Pancreas (tissue), 10 donors: ENCODE measurements around the gene MED15. TPM values are rescaled to one million over a fixed set of nuclear protein-coding genes. Genes with fewer than 3 reads are reported as not detected.

Source experiments
- ATAC-seq, 4 donors: fragments of 200-7000 bp; cut with Tn5 transposase; one replicate each; pipeline versions ENCODE4 v1.8.0 to v1.9.1; 2020; ENCODE audit warnings: mild to moderate bottlenecking in 4 of 4, moderate library complexity in 4 of 4
- DNase-seq, 6 donors: peaks; one replicate each; pipeline ENCODE4 v3.0.0-alpha.2; 2020
- FAIRE-seq: peaks from 2 replicates; lab custom pipeline; 2012; peaks lifted over from hg19 to GRCh38; lab: Jason Lieb, UNC
- H3K27ac ChIP-seq, 4 donors: fragments of 200-600 bp; sonication (generic); 1 replicate in 3 of 4; 2 replicates in 1 of 4; pipeline versions ENCODE4 v1.5.0 to v1.8.0; 2020
- H3K27me3 ChIP-seq, 4 donors: fragments of 200-600 bp; one replicate each; pipeline ENCODE4 v1.8.0; 2021
- H3K36me3 ChIP-seq, 3 donors: fragments of 200-600 bp; sonication (generic) in 1 of 3; one replicate each; pipeline versions ENCODE4 v1.5.0 to v1.8.0; 2020 to 2021
- H3K4me1 ChIP-seq, 3 donors: fragments of 200-600 bp; one replicate each; pipeline ENCODE4 v1.8.0; 2021
- H3K4me3 ChIP-seq, 4 donors: fragments of 200-600 bp; sonication (generic) in 2 of 4; one replicate each; pipeline versions ENCODE4 v1.5.0 to v1.8.0; 2020 to 2021
- H3K9me3 ChIP-seq, 4 donors: fragments of 200-600 bp; one replicate each; pipeline ENCODE4 v1.8.0; 2021
- CTCF ChIP-seq, 4 donors: fragments of 200-600 bp; sonication (generic) in 3 of 4; IDR thresholded peaks; one replicate each; pipeline versions ENCODE4 v1.5.0 to v1.8.0; 2021; ENCODE audit warnings: antibody characterized with exemption in 4 of 4
- WGBS, 2 donors: extraction: QIAGEN DNeasy Blood & Tissue Kit; methylation state at CpG; one replicate each; pipeline ENCODE4 v1.1.7; 2013; 5-methylcytosine and 5-hydroxymethylcytosine counted together
- intact Hi-C, 3 donors: fragments of 100-400 bp; cut with DNase I; formaldehyde crosslinking; loops; one replicate each; pipeline versions ENCODE4 v1.11.1 to v1.14.2; 2022
- polyA plus RNA-seq, 2 donors: library from polyadenylated mRNA; stranded (reverse); fragments of 200-250 nt; gene quantifications; one replicate each; pipeline ENCODE4 v1.2.3, GENCODE V29; 2013
- total RNA-seq, 6 donors: library from RNA; stranded (reverse); fragmentation: NEBNext Ultra II Directional in 4 of 6; extraction: Animal tissue kit (Norgen Biotek cat#: 25700) in 4 of 6; gene quantifications; one replicate each; pipeline versions ENCODE4 v1.2.1 to v1.2.4, GENCODE V29; 2021 to 2023
- donor health status: healthy with polysubstance abuse.
- donor health status: DM: no; HTN: no; CAD: no; lungs with moderate emphysema.
- donor health status: DM: no; HTN: no; CAD: no.
- donor health status: control.
- donor health status: control.
- donor health status: Bipolar disorder and iron deficiency.
- donor health status: DM: yes; HTN: yes; CAD: no.
- donor health status: DM: no; HTN: no; CAD: no.
- donor health status: DM: no; HTN: no; CAD: no.
- donor health status: DM: yes; HTN: yes; CAD: no.

The MED15 gene
- total and polyA plus RNA-seq, 8 donors, result 27.1 to 61.7 (median 37.0) TPM

GRCh38 chr22:20595461-20595860 lies 88.1 kb downstream of the MED15 start:
- 73 to 79% methylated on average over 3 of the region's 3 CpGs for WGBS, 2 donors
- ATAC-seq (no peak), FAIRE-seq (no peak), DNase-seq (no peak)
- Histone ChIP-seq H3K9me3 (no peaks in the 10 kb centered on the region), H3K27ac (no peak overlapping the region), H3K4me3 (no peak overlapping the region), H3K4me1 (no peaks in the 10 kb centered on the region), H3K27me3 (no peaks in the 10 kb centered on the region), H3K36me3 (no peaks in the 10 kb centered on the region)
- no peak for TF ChIP-seq CTCF (IDR thresholded peaks at IDR 0.05)
- intact Hi-C loops, result no loop called here

DNA sequence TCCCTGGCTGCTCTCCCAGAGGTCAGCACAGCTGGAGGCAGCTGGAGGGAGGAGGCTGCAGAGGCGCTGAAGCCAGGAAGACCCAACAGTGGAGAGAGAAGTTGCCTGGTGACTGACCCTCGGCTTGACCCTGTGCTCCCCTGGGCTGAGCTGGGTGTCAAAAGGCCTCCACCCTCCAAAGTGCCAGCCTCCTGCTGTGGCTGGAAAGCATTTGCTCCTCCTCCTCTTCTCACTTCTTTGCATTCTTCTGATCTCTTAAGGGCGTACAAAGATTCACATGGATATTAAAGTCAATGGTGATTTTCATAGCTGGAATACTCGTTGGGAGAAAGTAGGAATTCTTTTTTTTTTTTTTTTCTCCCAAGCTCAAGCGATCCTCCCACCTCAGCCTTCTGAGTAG lies 91.7 kb downstream of the MED15 start:
- H3K27ac ChIP-seq, result no peak overlapping the region
- no peaks in the 10 kb centered on the region for H3K27me3 ChIP-seq
- no peaks in the 10 kb centered on the region for H3K36me3 ChIP-seq
- intact Hi-C loops, result no loop called here
- no peaks in the 10 kb centered on the region for H3K4me1 ChIP-seq
- FAIRE-seq (no peak), ATAC-seq (no peak), DNase-seq (no peak)
- no peak overlapping the region for H3K4me3 ChIP-seq
- WGBS, 2 donors, result 69 to 74% methylated on average over 5 of the region's 5 CpGs
- TF ChIP-seq CTCF (IDR thresholded peaks at IDR 0.05), result no peak
- H3K9me3 ChIP-seq, result no peaks in the 10 kb centered on the region

DNA sequence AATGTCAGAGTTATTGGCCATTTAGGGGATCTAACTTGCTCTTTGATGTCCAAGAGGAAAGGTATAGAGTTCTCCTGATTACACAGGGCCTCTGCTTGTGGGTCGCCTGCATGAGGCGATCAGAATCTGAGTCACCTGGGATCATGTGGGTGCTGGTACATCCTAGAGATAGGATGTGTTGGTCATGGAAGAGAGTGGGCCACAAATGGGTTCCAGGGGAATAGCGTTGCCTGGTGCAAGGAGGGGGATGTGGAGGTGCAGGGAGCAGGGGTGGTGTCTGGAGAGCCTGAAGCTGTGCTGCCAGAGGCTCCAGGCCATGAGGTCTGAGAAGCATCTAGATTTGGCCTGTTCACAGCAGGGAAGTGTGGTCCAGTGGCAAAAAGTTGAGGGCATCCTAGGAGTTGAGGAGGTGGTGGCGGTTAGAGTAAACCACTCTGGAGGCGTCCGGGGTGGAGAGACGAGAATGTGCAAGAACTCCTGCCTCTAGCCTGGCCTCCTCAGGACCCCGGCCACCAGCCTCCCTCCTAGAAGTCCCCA lies 92.8 kb downstream of the MED15 start:
- FAIRE-seq, result no peak
- H3K9me3 ChIP-seq, result no peaks in the 10 kb centered on the region
- no peaks in the 10 kb centered on the region for H3K4me1 ChIP-seq
- DNase-seq, result no peak
- no peak overlapping the region for H3K27ac ChIP-seq
- no peak for TF ChIP-seq CTCF (IDR thresholded peaks at IDR 0.05)
- H3K4me3 ChIP-seq, result no peak overlapping the region
- 81 to 83% methylated on average over 8 of the region's 8 CpGs for WGBS, 2 donors
- H3K27me3 ChIP-seq, result no peaks in the 10 kb centered on the region
- intact Hi-C loops, result no loop called here
- ATAC-seq, result no peak
- no peaks in the 10 kb centered on the region for H3K36me3 ChIP-seq

GRCh38 chr22:20601308-20601707 lies 93.9 kb downstream of the MED15 start:
- H3K27me3 ChIP-seq, result no peaks in the 10 kb centered on the region
- DNase-seq (no peak), FAIRE-seq (no peak), ATAC-seq (no peak)
- H3K4me1 ChIP-seq, result no peaks in the 10 kb centered on the region
- no peak overlapping the region for H3K27ac ChIP-seq
- H3K9me3 ChIP-seq, result no peaks in the 10 kb centered on the region
- H3K36me3 ChIP-seq, result no peaks in the 10 kb centered on the region
- intact Hi-C loops, result no loop called here
- no peak for TF ChIP-seq CTCF (IDR thresholded peaks at IDR 0.05)
- no peak overlapping the region for H3K4me3 ChIP-seq
- WGBS, 2 donors, result 80 to 81% methylated on average over 7 of the region's 7 CpGs

- Histone ChIP-seq H3K4me1 (no peaks in the 10 kb centered on the region), H3K36me3 (no peaks in the 10 kb centered on the region), H3K4me3 (no peak overlapping the region), H3K27ac (no peak overlapping the region), H3K9me3 (no peaks in the 10 kb centered on the region), H3K27me3 (no peaks in the 10 kb centered on the region)
- no peak for FAIRE-seq
- DNase-seq, result no peak
- WGBS, 2 donors, result 71 to 75% methylated on average over 8 of the region's 8 CpGs
- TF ChIP-seq CTCF (IDR thresholded peaks at IDR 0.05), result no peak
- ATAC-seq, result no peak
- intact Hi-C loops, result no loop called here
Measured at GRCh38 chr22:20602609-20603164, 95.3 kb downstream of the MED15 start.
